ENCODE results near the gene SLC26A6. TPM values are rescaled to one million over a fixed set of nuclear protein-coding genes. Genes with fewer than 3 reads are reported as not detected.

Gene SLC26A6
- total and polyA plus RNA-seq, 8 donors, result 14.0 to 34.9 (median 16.5) TPM

DNA sequence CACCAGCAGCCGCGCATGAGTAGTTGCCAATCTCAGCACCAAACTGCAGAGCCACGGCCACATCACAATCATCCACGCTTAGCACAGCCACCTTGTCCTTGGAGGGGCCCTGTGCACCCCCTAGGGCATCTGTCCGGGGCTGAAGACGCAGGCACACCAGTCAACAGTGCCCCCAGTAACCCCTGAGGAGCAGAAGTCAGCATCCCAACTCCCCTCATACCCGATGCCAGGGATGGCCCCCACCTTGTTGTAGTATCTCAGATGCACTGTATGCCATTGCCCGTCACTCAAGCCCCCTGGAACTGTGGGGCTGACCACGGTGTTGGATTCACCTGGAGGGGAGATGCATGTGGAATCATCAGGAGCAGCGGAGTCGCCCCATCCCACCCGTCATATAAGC lies 19.8 kb upstream of the SLC26A6 start:
- H3K4me3 ChIP-seq, result no peak overlapping the region
- H3K27ac ChIP-seq, result no peak overlapping the region
- DNase-seq (peak in 1 of 4 donors; percentile 44), ATAC-seq (no peak)
- H3K4me1 ChIP-seq, result peaks cover 4 to 22% of the 10 kb centered on the region in 2 donors
- peaks cover 0 to 12% of the 10 kb centered on the region in 2 donors for H3K27me3 ChIP-seq
- H3K9me3 ChIP-seq, result no peaks in the 10 kb centered on the region
- no peaks in the 10 kb centered on the region for H3K36me3 ChIP-seq
- intact Hi-C loops (cut with DNase I), result no loop called here
- TF ChIP-seq, protein P1, sequence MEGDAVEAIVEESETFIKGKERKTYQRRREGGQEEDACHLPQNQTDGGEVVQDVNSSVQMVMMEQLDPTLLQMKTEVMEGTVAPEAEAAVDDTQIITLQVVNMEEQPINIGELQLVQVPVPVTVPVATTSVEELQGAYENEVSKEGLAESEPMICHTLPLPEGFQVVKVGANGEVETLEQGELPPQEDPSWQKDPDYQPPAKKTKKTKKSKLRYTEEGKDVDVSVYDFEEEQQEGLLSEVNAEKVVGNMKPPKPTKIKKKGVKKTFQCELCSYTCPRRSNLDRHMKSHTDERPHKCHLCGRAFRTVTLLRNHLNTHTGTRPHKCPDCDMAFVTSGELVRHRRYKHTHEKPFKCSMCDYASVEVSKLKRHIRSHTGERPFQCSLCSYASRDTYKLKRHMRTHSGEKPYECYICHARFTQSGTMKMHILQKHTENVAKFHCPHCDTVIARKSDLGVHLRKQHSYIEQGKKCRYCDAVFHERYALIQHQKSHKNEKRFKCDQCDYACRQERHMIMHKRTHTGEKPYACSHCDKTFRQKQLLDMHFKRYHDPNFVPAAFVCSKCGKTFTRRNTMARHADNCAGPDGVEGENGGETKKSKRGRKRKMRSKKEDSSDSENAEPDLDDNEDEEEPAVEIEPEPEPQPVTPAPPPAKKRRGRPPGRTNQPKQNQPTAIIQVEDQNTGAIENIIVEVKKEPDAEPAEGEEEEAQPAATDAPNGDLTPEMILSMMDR (IDR thresholded peaks at IDR 0.05), result no peak

DNA sequence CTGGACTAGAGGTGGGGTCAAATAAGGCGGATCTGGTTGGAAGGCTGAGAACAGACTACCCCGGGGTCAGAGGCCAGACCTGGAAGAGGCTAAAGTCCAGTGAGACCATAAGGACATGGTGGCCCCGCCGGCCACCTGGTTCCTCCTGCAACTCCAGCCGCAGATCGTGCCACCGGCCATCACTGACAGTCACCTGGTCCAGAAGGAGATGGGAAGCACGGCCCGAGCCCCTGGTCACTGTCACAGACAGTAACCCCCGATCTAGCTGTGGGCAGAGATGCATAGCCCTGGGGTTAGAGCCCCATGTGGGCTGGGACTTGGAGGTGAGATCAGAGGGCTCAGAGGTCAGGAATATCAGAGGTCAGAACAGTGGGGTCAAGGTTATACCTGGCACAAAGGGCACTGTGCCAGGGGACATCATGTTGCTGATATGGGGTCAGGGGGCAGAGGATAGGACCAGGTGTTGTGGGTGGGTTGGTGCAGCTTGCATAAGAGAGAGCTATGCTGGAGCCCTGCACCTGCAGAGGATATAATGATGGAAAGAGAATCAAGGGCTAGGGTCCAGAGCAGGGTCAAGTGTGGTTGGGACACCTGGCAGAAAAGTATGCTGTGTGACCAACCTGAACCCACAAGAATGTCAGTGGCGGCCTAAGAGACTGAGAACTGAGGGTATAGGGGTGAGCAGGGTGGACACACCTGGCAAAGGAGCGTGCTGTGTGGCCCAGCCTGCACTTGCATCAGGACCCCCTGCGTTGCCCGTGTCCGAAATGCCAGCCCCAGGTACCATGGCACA lies 17.9 kb upstream of the SLC26A6 start:
- no peak overlapping the region for H3K27ac ChIP-seq
- intact Hi-C loops (cut with DNase I), result no loop called here
- ATAC-seq (no peak), DNase-seq (peak in 1 of 4 donors; percentile 46)
- no peaks in the 10 kb centered on the region for H3K36me3 ChIP-seq
- TF ChIP-seq, protein P1 (IDR thresholded peaks at IDR 0.05), result no peak
- H3K4me1 ChIP-seq, result peaks cover 4 to 22% of the 10 kb centered on the region in 2 donors
- peaks cover 0 to 5% of the 10 kb centered on the region in 2 donors for H3K27me3 ChIP-seq
- H3K4me3 ChIP-seq, result no peak overlapping the region
- no peaks in the 10 kb centered on the region for H3K9me3 ChIP-seq

DNA sequence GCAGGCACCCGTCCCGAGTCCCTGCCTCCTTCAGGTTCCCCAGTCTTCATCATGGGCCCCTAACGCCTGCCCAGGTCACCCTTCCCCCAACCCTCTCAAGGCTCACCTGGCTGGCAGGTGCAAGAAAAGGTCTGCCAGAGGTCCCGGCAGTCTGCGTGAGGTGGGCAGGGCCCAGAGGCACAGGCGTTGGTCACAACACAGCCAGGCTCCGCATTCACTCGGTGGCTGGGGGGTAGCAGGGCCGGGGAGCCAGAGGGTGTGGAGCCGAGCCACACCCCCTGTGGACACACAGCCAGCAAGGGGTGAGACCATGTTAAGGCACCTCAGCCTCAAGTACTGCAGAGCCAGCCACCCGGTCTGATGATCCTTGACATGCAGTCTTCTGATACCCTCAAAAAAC lies 16.5 kb upstream of the SLC26A6 start:
- ATAC-seq (no peak), DNase-seq (peak in 1 of 4 donors; percentile 57)
- Histone ChIP-seq H3K36me3 (no peaks in the 10 kb centered on the region), H3K4me3 (no peak overlapping the region), H3K27ac (no peak overlapping the region), H3K27me3 (peaks cover 0 to 5% of the 10 kb centered on the region in 2 donors), H3K4me1 (peaks cover 2 to 18% of the 10 kb centered on the region in 2 donors), H3K9me3 (no peaks in the 10 kb centered on the region)
- TF ChIP-seq, protein P1 (IDR thresholded peaks at IDR 0.05), result no peak
- intact Hi-C loops (cut with DNase I), result no loop called here

DNA sequence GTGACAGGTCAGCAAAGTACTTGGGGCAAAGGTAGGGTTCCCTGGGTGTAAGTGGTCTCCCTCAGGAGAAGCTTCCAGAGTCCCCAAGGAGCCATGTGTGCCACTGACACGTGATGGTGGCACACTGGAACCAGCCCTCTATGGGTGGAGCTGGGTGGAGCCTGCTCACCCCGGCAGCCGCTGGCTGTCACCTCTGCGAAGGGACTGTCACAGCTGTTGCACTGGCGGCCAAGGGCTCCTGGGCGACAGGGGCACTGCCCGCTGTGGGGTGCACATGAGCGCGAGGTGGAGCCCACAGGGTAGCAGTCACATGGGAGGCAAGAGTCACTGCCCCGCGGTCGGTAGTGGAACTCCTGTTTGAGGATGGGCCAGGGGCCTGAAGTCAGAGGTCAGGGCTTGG lies 15.5 kb upstream of the SLC26A6 start:
- Histone ChIP-seq H3K9me3 (no peaks in the 10 kb centered on the region), H3K36me3 (no peaks in the 10 kb centered on the region), H3K27ac (no peak overlapping the region), H3K4me1 (peaks cover 0 to 7% of the 10 kb centered on the region in 2 donors), H3K27me3 (no peaks in the 10 kb centered on the region), H3K4me3 (no peak overlapping the region)
- TF ChIP-seq, protein P1 (IDR thresholded peaks at IDR 0.05), result no peak
- ATAC-seq (no peak), DNase-seq (peak in 1 of 4 donors; percentile 68)
- intact Hi-C loops (cut with DNase I), result no loop called here

DNA sequence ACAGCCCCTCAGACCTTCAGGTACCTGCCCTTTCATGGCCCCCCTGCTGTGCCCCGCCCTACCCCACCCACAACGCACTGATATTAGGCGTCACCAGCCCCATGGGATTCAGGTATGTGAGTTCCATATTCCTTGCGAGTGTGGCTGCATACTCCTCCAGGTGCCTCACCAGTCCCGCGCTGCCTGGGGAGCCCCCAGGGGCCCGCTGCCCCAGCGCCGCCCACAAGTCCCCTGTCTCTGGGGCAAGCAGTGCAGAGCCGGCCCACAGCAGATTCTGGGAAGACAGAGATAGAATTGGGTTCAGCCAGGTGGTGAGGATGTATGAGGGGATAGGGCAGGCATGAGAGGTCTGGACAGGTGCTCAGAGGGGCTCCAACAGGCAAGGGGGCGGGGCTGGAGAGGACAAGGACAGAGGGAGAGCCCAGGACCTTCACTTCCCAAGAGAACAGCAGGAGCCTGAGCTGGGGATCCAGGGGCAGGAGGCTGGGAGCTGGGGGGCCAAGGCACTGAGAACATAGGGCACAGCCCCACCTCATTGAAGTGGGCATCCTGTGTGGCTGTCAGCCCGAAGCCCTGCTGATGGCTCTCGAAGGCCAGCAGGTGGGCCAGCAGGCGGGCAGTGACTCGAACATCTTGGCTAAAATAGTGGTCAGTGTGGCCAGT lies 13.1 kb upstream of the SLC26A6 start:
- Histone ChIP-seq H3K27me3 (no peaks in the 10 kb centered on the region), H3K4me1 (no peaks in the 10 kb centered on the region)
- no peak for DNase-seq

More for the DNA sequence above, 13.1 kb upstream of the SLC26A6 start:
- intact Hi-C loops (cut with DNase I), result no loop called here
- no peak overlapping the region for H3K27ac ChIP-seq
- ATAC-seq, result no peak
- H3K36me3 ChIP-seq, result no peaks in the 10 kb centered on the region
- H3K4me3 ChIP-seq, result no peak overlapping the region
- H3K9me3 ChIP-seq, result no peaks in the 10 kb centered on the region
- TF ChIP-seq, protein P1 (IDR thresholded peaks at IDR 0.05), result no peak
